Stromal cell of bone marrow (primary cell): ENCODE data around the gene HLA-DOA.

Experiments
- DNase-seq: peaks from one replicate; pipeline ENCODE4 v3.0.0-alpha.2; 2012; ENCODE audit warnings: low read depth

HLA-DOA gene

DNA sequence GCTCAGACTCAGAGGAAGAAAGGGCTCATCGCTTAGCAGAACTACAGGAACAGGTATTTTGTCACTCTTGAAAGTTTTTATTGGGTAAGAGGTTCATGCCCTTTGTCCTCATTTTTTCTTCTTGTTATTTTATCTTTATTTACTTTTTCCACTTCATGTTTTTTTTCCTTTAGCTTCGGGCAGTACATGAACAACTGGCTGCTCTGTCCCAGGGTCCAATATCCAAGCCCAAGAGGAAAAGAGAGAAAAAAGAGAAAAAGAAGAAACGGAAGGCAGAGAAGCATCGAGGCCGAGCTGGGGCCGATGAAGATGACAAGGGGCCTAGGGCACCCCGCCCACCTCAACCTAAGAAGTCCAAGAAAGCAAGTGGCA, 31.5 kb downstream of the HLA-DOA start:
- DNase-seq, result no peak

- no peak for DNase-seq
Observed at GRCh38 chr6:32977272-32977952, 32.0 kb downstream of the HLA-DOA start.

DNA sequence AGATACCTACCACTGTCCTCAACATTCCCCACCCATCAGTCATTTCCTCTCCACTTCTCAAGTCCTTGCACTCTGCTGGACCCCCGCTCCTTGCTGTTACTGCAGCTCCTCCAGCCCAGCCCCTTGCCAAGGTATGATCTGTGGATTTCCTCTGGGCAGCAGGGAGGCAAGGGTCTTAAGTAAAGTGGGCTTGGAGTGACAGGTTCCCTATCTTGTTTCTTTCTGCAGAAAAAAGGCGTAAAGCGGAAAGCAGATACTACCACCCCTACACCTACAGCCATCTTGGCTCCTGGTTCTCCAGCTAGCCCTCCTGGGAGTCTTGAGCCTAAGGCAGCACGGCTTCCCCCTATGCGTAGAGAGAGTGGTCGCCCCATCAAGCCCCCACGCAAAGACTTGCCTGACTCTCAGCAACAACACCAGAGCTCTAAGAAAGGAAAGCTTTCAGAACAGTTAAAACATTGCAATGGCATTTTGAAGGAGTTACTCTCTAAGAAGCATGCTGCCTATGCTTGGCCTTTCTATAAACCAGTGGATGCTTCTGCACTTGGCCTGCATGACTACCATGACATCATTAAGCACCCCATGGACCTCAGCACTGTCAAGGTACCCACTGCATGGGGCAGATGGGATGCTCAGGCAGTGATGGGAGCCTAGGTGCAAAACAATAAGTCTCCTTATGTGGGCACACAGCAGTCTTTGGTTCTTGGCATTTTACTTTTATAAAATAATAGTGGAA, 32.9 kb downstream of the HLA-DOA start:
- DNase-seq, result no peak

DNA sequence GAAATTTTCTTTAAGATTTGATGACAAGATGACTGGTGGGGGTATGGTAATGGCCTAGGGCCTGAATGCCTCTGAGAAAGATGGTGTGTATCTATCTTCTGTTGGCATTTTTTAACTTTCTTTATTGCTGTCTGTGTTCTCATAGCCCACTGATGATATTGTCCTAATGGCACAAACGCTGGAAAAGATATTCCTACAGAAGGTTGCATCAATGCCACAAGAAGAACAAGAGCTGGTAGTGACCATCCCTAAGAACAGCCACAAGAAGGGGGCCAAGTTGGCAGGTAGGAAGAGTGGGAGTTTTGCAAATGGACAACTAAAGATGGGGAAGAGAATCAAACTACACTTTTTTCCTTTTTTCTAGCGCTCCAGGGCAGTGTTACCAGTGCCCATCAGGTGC, 33.5 kb downstream of the HLA-DOA start:
- no peak for DNase-seq

- DNase-seq, result no peak
Observed at GRCh38 chr6:32974541-32975308, 34.7 kb downstream of the HLA-DOA start.

GRCh38 chr6:32974016-32974333, 35.4 kb downstream of the HLA-DOA start:
- peak; percentile 37 for DNase-seq

DNA sequence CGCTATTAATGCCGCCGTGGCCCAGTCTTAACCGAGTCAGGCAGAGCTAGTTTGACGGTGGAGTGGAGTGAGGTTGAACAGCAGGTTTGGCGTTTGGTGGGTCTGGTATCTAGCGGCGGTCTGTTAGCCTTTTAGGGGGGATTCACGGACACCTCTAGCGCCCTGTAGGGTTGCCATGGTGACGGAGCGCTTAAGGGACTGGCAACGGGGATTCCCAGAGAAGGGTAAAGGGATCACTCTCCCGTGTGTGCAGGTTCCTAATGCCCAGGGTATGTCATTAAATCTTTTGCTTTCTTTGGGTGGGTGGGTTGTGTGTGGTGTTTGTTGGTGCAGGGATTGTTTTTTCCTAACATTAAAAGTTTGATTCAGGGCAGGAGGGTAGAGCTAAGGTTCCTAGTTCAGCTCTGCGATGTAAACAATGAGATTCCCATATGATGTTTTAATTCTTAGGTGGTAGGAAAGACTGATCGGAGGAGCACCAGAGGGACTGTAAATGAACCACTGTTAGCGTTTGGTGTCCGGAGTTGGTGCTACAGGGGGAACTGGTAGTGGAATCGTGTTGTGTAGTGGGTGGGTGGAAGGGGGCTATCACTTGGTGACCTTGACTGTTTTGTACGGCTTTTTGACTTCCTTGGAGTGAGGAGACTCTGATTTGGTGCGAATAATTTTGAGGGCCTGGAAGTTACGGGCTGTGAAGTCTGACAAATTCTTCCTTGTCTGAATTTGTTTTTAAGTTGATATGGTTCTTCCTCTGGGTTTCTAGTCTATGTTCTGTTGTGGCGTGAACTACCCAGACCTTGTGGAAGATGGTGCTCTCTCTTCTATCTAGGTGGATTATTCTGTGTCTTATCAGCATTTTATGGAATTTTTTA, 36.0 kb downstream of the HLA-DOA start:
- no peak for DNase-seq

- DNase-seq, result no peak
Observed at GRCh38 chr6:32972353-32973143, 36.8 kb downstream of the HLA-DOA start.

GRCh38 chr6:32971581-32972352, 37.6 kb downstream of the HLA-DOA start:
- peak; percentile 100 for DNase-seq

GRCh38 chr6:32971242-32971580, 38.2 kb downstream of the HLA-DOA start:
- no peak for DNase-seq

DNA sequence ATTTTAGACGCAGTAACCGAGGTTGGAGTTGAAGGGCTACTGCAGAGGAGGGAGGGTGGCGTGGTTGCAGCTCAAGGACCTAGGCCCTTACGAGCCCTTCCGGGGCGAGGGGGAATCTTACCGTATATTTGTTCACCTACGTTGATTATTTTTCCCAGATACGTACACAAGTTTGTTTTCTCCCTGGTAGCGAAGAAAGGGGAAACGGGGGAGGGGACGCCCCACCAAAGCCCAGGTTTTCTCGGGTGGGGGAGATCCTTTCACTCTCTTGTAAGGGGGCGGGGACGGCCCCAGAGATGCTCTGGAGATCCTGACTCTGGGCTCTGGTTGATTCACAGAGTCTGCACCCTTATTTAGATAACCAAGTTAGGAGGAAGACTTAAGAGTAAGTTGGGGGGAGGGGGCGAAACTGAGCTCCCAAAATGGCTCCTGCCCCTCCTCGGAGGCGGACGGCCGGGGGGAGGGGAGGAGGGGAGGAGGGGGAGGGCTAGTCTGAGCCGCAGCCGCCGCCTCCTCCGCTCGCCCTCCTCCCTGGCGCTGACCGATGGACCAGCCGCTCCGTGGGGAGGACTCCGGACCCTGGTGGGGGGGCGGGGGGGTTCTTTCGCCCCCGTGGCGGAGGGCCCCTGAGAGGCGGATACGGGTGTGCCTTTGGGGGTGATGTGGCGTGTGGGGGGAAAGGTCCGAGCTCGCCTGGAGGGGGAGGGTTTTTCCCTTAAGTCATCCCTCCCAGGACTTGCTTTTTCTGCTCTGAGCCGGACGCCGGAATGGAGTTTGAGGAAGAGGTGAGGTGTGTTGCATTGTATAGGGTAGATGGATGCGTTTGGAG, 38.8 kb downstream of the HLA-DOA start:
- peak; percentile 83 for DNase-seq

GRCh38 chr6:32969685-32970412, 39.5 kb downstream of the HLA-DOA start:
- peak; percentile 97 for DNase-seq

- peak; percentile 56 for DNase-seq
Observed at GRCh38 chr6:32968867-32969684, 40.3 kb downstream of the HLA-DOA start.

- DNase-seq, result peak; percentile 94
Observed at GRCh38 chr6:32968093-32968866, 41.1 kb downstream of the HLA-DOA start, which contains the start of gene BRD2. Gene BRD2, plus strand, starts transcription at chr6:32968594. Its CDS starts 4,305 bp downstream, at chr6:32972899.

DNA sequence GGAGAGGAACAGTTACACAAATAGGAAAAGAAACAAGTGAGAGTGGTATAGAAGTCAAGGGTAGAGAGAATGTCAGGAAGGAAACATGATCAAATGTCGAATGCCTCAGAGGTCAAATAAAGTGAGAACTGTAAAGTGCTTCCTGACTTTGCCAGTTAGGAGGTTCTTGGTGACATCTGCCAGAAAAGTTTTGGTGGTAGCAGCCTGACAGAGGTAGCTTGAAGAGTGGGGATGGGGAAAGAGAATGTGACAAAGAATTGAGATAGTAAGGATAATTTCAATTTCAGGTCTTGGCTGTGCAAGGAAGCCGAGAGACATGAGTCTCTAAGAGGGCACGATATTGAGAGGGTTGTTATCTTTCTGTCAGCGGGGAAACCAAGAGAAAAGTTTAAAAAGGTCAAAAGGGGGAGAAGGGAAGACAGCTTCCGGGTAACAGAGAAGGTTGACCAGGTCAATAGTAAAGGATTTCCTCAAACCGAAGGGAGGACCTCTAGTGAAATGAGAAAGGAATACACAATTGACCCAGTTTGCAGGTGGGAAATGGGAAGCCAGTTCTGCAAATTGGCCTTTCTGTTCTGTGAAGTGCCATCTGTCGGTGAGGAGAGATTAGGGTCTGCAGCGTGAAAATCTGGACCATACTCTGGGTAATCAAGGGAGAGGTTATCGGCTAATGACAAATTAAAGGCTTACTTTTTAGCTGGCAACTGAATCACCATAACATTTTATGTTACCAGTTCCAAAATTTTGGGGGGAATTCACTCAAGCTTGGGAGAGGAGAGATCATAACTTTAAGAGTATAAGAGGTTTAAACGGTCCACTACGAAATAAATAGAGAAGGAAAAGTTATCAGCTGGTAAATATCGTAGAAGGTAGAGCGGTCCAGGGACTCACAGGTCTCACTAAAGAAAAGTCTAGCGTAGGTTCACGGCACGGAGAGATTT, 42.0 kb downstream of the HLA-DOA start:
- peak; percentile 52 for DNase-seq

- DNase-seq, result no peak
Observed at GRCh38 chr6:32964776-32965175, 44.6 kb downstream of the HLA-DOA start.
